ENCODE measurements around the gene SPAG4.

DNA sequence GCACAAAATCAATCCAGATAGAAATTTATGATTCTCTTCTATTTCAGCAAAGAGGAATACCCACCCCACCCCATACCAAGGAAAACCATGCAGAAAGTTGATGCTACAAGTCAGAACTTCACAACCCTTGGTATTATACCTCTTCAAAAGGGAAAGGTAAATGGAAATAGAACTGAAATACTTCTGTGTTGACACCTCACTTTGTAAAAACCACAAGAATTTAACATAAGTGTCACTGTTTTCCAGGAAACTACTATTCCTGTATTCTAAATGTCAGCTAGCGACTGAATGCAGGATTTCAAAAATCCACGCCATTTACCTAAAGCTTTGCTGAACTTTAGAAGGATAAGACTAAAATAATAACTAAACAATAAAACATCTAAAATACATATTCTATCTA lies 45.4 kb downstream of the SPAG4 start:
- TF ChIP-seq, protein P1, sequence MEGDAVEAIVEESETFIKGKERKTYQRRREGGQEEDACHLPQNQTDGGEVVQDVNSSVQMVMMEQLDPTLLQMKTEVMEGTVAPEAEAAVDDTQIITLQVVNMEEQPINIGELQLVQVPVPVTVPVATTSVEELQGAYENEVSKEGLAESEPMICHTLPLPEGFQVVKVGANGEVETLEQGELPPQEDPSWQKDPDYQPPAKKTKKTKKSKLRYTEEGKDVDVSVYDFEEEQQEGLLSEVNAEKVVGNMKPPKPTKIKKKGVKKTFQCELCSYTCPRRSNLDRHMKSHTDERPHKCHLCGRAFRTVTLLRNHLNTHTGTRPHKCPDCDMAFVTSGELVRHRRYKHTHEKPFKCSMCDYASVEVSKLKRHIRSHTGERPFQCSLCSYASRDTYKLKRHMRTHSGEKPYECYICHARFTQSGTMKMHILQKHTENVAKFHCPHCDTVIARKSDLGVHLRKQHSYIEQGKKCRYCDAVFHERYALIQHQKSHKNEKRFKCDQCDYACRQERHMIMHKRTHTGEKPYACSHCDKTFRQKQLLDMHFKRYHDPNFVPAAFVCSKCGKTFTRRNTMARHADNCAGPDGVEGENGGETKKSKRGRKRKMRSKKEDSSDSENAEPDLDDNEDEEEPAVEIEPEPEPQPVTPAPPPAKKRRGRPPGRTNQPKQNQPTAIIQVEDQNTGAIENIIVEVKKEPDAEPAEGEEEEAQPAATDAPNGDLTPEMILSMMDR (conservative IDR thresholded peaks at IDR 0.05) = no peak
- no peak for TF ChIP-seq EZH2 (IDR thresholded peaks at IDR 0.05; ENCODE audit: low read depth)

Measured in PC-9 (cell line).